ENCODE results near the gene RSPO3. TPM values are rescaled to one million over a fixed set of nuclear protein-coding genes. Genes with fewer than 3 reads are reported as not detected.

RSPO3 gene, protein sequence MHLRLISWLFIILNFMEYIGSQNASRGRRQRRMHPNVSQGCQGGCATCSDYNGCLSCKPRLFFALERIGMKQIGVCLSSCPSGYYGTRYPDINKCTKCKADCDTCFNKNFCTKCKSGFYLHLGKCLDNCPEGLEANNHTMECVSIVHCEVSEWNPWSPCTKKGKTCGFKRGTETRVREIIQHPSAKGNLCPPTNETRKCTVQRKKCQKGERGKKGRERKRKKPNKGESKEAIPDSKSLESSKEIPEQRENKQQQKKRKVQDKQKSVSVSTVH
- total RNA-seq (2022; extraction: Qiagen RNA extraction; ENCODE audit: low read depth): 74.6 to 135 TPM (median 86.5 TPM) in 5 replicates

DNA sequence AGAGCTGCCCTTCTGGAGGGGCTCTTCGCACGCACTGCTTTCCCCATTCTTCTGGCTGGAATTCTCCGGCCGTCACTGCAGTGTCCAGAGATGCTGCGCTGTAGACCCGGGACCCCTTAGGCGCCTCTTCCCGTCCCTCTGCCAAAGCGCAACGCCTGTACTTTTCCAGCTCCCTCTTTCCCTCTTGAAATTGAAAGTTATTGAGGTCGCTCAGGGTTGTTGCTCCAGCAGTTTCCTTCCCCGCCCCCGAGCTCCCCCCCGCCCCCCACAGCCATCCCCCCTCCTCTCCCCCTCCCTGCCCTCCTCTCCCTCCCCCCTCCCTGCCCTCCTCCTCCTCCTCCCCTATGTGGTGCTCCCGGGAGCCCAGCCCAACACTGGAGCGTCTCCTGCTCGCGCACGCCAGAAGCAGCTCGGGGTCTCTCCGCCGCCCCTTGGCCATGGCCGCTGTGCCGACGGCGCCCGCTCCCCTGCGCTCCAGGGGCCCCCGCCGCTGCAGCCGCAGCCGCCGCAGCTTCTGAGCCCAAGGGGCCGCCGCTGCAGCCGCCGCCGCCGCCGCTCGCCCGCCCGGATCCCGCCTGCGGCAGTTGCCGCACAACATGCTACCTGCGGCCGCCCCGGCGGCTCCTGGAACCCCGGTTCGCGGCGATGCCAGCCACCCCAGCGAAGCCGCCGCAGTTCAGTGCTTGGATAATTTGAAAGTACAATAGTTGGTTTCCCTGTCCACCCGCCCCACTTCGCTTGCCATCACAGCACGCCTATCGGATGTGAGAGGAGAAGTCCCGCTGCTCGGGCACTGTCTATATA, at the start of gene RSPO3:
RSPO3 (plus strand) TSS at position 374 of the 804 bp plus-strand sequence. CDS start 522 bp downstream, outside the sequence.

Other genes with a start within 250 kb of the RSPO3 start
- 7.6 to 11.1 TPM (median 10.5 TPM) in 5 replicates for gene RNF146, start 148.2 kb downstream of the RSPO3 start, total RNA-seq (2022; extraction: Qiagen RNA extraction; ENCODE audit: low read depth)
- gene ECHDC1, start 224.9 kb downstream of the RSPO3 start, total RNA-seq (2022; extraction: Qiagen RNA extraction; ENCODE audit: low read depth): 36.2 to 64.3 TPM (median 36.9 TPM) in 5 replicates

Measured in A549 treated with ZK216348 at 1 μM for 4 hours (cell line).